IMR-90 (cell line): ENCODE results near the gene MBL2. TPM values are rescaled to one million over a fixed set of nuclear protein-coding genes. Genes with fewer than 3 reads are reported as not detected.

Source experiments
- ATAC-seq: fragments of 200-7000 bp; cut with Tn5 transposase; 2 replicates; pipeline ENCODE4 v1.9.1; 2020; ENCODE audit warnings: low read depth, mild to moderate bottlenecking, moderate library complexity
- BruUV-seq: library from RNA; stranded (reverse); fragments of 400-500 nt; replicated peaks from 2 replicates; lab custom pipeline; 2021; lab: Mats Ljungman, UMichigan
- CTCF ChIA-PET: fragments of 300-600 bp; formaldehyde crosslinking; extraction: SDS; loops from one replicate; lab custom pipeline; 2021; ENCODE audit warnings: antibody characterized with exemption; lab: Yijun Ruan, JAX
- POLR2A ChIA-PET: fragments of 300-600 bp; sonication (Branson Sonifier 250); formaldehyde crosslinking; loops from one replicate; lab custom pipeline; 2022; ENCODE audit warnings: antibody characterized with exemption; ENCODE audit not compliant: unreplicated experiment; lab: Charles Lee
- DNase-seq: peaks from one replicate; pipeline ENCODE4 v3.0.0; 2013
- H2AFZ ChIP-seq: replicated peaks from 2 replicates; pipeline ENCODE3; 2013; ENCODE audit warnings: low read length, mild to moderate bottlenecking; ENCODE audit not compliant: poor library complexity
- H2AK5ac ChIP-seq: 2 replicates; pipeline ENCODE4 v1.6.1; 2013; ENCODE audit warnings: low read depth, low read length, inconsistent platforms
- H2AK9ac ChIP-seq: replicated peaks from 2 replicates; pipeline ENCODE3; 2013; ENCODE audit warnings: mild to moderate bottlenecking, low read depth, low read length, moderate library complexity; ENCODE audit not compliant: poor library complexity
- H2BK120ac ChIP-seq: 2 replicates; pipeline ENCODE4 v1.6.1; 2013; ENCODE audit warnings: low read depth, low read length, inconsistent platforms
- H2BK15ac ChIP-seq: 3 replicates; pipeline ENCODE4 v1.6.1; 2013; ENCODE audit warnings: low read depth, low read length, inconsistent platforms
- H2BK20ac ChIP-seq: 2 replicates; pipeline ENCODE4 v1.6.1; 2013; ENCODE audit warnings: low read depth, mild to moderate bottlenecking, inconsistent platforms, low read length, moderate library complexity
- H2BK5ac ChIP-seq: 2 replicates; pipeline ENCODE4 v1.6.1; 2013; ENCODE audit warnings: mild to moderate bottlenecking, low read depth, low read length, inconsistent platforms; ENCODE audit not compliant: poor library complexity, severe bottlenecking
- H3K14ac ChIP-seq: replicated peaks from 2 replicates; pipeline ENCODE4 v1.6.1; 2013; ENCODE audit warnings: low read depth, low read length, inconsistent platforms
- H3K18ac ChIP-seq: 2 replicates; pipeline ENCODE4 v1.6.1; 2013; ENCODE audit warnings: low read depth, low read length, control low read depth
- H3K23ac ChIP-seq: 2 replicates; pipeline ENCODE4 v1.6.1; 2013; ENCODE audit warnings: low read depth, low read length, inconsistent platforms
- H3K27ac ChIP-seq: 2 replicates; pipeline ENCODE4 v1.5.1; 2013; ENCODE audit warnings: mild to moderate bottlenecking, control low read depth, low read length; ENCODE audit not compliant: insufficient read depth
- H3K27me3 ChIP-seq: 2 replicates; pipeline ENCODE4 v1.6.1; 2013; ENCODE audit warnings: low read length; ENCODE audit not compliant: control insufficient read depth, insufficient read depth
- H3K36me3 ChIP-seq: 2 replicates; pipeline ENCODE4 v1.6.1; 2013; ENCODE audit warnings: low read length, mixed read lengths; ENCODE audit not compliant: control insufficient read depth, insufficient read depth
- H3K4ac ChIP-seq: 2 replicates; pipeline ENCODE4 v1.6.1; 2013; ENCODE audit warnings: low read depth, low read length, inconsistent platforms
- H3K4me1 ChIP-seq: 2 replicates; pipeline ENCODE4 v1.6.1; 2013; ENCODE audit warnings: low read length, mixed read lengths; ENCODE audit not compliant: control insufficient read depth, insufficient read depth
- H3K4me2 ChIP-seq: 2 replicates; pipeline ENCODE4 v1.6.1; 2013; ENCODE audit warnings: low read depth, mild to moderate bottlenecking, control low read depth, low read length, moderate library complexity
- H3K4me3 ChIP-seq: 2 replicates; pipeline ENCODE4 v1.5.1; 2013; ENCODE audit warnings: low read depth, mild to moderate bottlenecking, control low read depth, low read length, moderate library complexity; ENCODE audit not compliant: insufficient read depth
- H3K56ac ChIP-seq: 2 replicates; pipeline ENCODE4 v1.6.1; 2013; ENCODE audit warnings: low read length, inconsistent platforms; ENCODE audit not compliant: insufficient read depth; ENCODE audit errors: extremely low read depth
- H3K79me1 ChIP-seq, 2 experiments: 2 replicates each; pipeline ENCODE4 v1.6.1; 2013; ENCODE audit warnings: low read length in 2 of 2, inconsistent platforms in 1 of 2, low read depth in 1 of 2
- H3K9ac ChIP-seq: 2 replicates; pipeline ENCODE4 v1.6.1; 2013; ENCODE audit warnings: low read depth, low read length, control low read depth
- H3K9me1 ChIP-seq: 2 replicates; pipeline ENCODE4 v1.6.1; 2013; ENCODE audit warnings: low read length, inconsistent platforms; ENCODE audit not compliant: insufficient read depth
- H3K9me3 ChIP-seq: 2 replicates; pipeline ENCODE4 v1.6.1; 2013; ENCODE audit warnings: low read length; ENCODE audit not compliant: control insufficient read depth, insufficient read depth
- H4K20me1 ChIP-seq: 2 replicates; pipeline ENCODE4 v1.6.1; 2013; ENCODE audit warnings: low read length, inconsistent platforms; ENCODE audit not compliant: insufficient read depth
- H4K5ac ChIP-seq: 2 replicates; pipeline ENCODE4 v1.6.1; 2013; ENCODE audit warnings: mild to moderate bottlenecking, low read depth, low read length, control low read depth
- H4K8ac ChIP-seq, 2 experiments: 2 replicates each; pipeline ENCODE4 v1.6.1; 2013; ENCODE audit warnings: low read depth in 2 of 2, low read length in 2 of 2, control low read depth in 1 of 2, inconsistent platforms in 1 of 2
- H4K91ac ChIP-seq: 2 replicates; pipeline ENCODE4 v1.6.1; 2013; ENCODE audit warnings: low read depth, low read length, inconsistent platforms; ENCODE audit not compliant: insufficient read depth
- BHLHE40 ChIP-seq: fragments of 150-350 bp; IDR thresholded peaks from 2 replicates; pipeline ENCODE4 v1.6.1; 2016; ENCODE audit warnings: mild to moderate bottlenecking, low read depth, low read length
- CEBPB ChIP-seq: IDR thresholded peaks from 2 replicates; pipeline ENCODE4 v1.6.1; 2012; ENCODE audit warnings: low read depth, low read length, improper control_type of control experiment
- CHD1 ChIP-seq: IDR thresholded peaks from 2 replicates; pipeline ENCODE4 v1.6.1; 2012; ENCODE audit warnings: low read depth, low read length, improper control_type of control experiment
- FOS ChIP-seq: fragments of 150-350 bp; IDR thresholded peaks from 2 replicates; pipeline ENCODE4 v1.6.1; 2016; ENCODE audit warnings: low read depth, low read length
- MAFK ChIP-seq: IDR thresholded peaks from 2 replicates; pipeline ENCODE4 v1.6.1; 2012; ENCODE audit warnings: low read depth, low read length, improper control_type of control experiment
- MAZ ChIP-seq: IDR thresholded peaks from 2 replicates; pipeline ENCODE4 v1.6.1; 2012; ENCODE audit warnings: low read depth, mild to moderate bottlenecking, low read length, improper control_type of control experiment, moderate library complexity, borderline replicate concordance
- MXI1 ChIP-seq: IDR thresholded peaks from 2 replicates; pipeline ENCODE4 v1.6.1; 2012; ENCODE audit warnings: low read depth, mild to moderate bottlenecking, low read length, moderate library complexity, borderline replicate concordance
- NFE2L2 ChIP-seq: fragments of 150-350 bp; IDR thresholded peaks from 2 replicates; pipeline ENCODE4 v1.6.1; 2016; ENCODE audit warnings: low read depth, mild to moderate bottlenecking, low read length
- POLR2A ChIP-seq: IDR thresholded peaks from 2 replicates; pipeline ENCODE4 v1.6.1; 2012; ENCODE audit warnings: mild to moderate bottlenecking, low read depth, low read length
- RAD21 ChIP-seq: IDR thresholded peaks from 2 replicates; pipeline ENCODE4 v1.6.1; 2012; ENCODE audit warnings: low read length, improper control_type of control experiment
- RCOR1 ChIP-seq: IDR thresholded peaks from 2 replicates; pipeline ENCODE4 v1.6.1; 2012; ENCODE audit warnings: mild to moderate bottlenecking, low read length, improper control_type of control experiment; ENCODE audit not compliant: insufficient replicate concordance
- RFX5 ChIP-seq: IDR thresholded peaks from 2 replicates; pipeline ENCODE4 v1.8.0; 2012; ENCODE audit warnings: low read depth, mild to moderate bottlenecking, low read length, moderate library complexity
- SMC3 ChIP-seq: fragments of 150-350 bp; IDR thresholded peaks from 2 replicates; pipeline ENCODE4 v1.6.1; 2016; ENCODE audit warnings: low read depth, mild to moderate bottlenecking, antibody characterized with exemption, low read length, moderate library complexity
- WGBS, 2 experiments: methylation state at CpG; one replicate each; pipeline versions ENCODE4 v1.1.5 to v1.1.7; 2013; ENCODE audit warnings: missing lambda C conversion rate in 2 of 2; ENCODE audit not compliant: insufficient read length in 1 of 2; ENCODE audit errors: extremely low coverage in 2 of 2; 5-methylcytosine and 5-hydroxymethylcytosine counted together
- dilution Hi-C: fragments of 300-500 bp; cut with HindIII; formaldehyde crosslinking; loops from one replicate; pipeline ENCODE4 v1.14.3; 2018; ENCODE audit warnings: low sequenced_read_pairs; ENCODE audit not compliant: unreplicated experiment
- in situ Hi-C: fragments of 300-500 bp; cut with MboI; formaldehyde crosslinking; loops from 3 replicates; pipeline ENCODE4 v1.14.3; 2019; ENCODE audit warnings: low sequenced_read_pairs, inconsistent platforms, mixed read lengths
- intact Hi-C: fragments of 100-400 bp; cut with micrococcal nuclease; formaldehyde crosslinking; loops from 2 replicates; pipeline ENCODE4 v1.10.0; 2022
- polyA plus RNA-seq, 3 experiments: library from polyadenylated mRNA; depleted of rRNA; stranded (reverse); fragments of >200 nt; gene quantifications; 2 replicates each; pipeline ENCODE4 v1.2.3, GENCODE V29; 2012; ENCODE audit warnings: low replicate concordance in 1 of 3
- total RNA-seq: library from RNA; depleted of rRNA; stranded (reverse); fragments of >200 nt; gene quantifications from 2 replicates; pipeline ENCODE4 v1.2.3, GENCODE V29; 2012
- TF ChIP-seq, protein P1 (sequence below): conservative IDR thresholded peaks from 2 replicates; pipeline ENCODE4 v1.5.1; 2012; ENCODE audit warnings: mild to moderate bottlenecking, low read depth, low read length, improper control_type of control experiment
- TF ChIP-seq, protein P2 (sequence below): fragments of 150-350 bp; IDR thresholded peaks from 2 replicates; pipeline ENCODE4 v1.6.1; 2016; ENCODE audit warnings: low read depth, mild to moderate bottlenecking, low read length, moderate library complexity, borderline replicate concordance
- TF ChIP-seq, protein P3 (sequence below): fragments of 150-350 bp; IDR thresholded peaks from 2 replicates; pipeline ENCODE4 v1.6.1; 2017; ENCODE audit warnings: mild to moderate bottlenecking, antibody characterized with exemption, low read length, low read depth

The MBL2 gene
- total and polyA plus RNA-seq, 2 of the 4 experiments (the other 2 are of a cell fraction), result not detected

DNA sequence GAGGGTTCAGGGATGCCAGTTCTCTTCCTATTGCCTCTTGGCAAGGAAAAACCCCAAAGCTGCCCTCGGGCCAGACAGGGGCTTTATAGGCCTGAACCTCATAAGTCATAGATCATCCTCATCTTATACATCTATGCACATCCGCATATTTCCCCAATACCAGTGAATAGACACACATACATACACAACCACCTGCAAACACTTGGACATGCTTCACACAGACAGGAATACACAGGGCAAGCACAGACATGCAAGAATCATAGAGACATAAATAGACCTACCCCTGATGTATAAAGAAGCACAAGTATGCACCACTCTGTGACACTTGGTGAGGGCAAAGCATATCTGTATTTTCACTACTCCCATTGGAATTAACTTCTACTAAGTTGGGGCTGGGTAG is 30.7 kb downstream of the MBL2 start:
- Histone ChIP-seq H3K18ac (no peak overlapping the region), H3K36me3 (no peaks in the 10 kb centered on the region), H3K9me3 (no peaks in the 10 kb centered on the region), H2BK20ac (no peak overlapping the region), H3K4me2 (no peak overlapping the region), H2BK15ac (no peak overlapping the region), H3K23ac (no peak overlapping the region), H3K4ac (no peak overlapping the region), H4K20me1 (no peaks in the 10 kb centered on the region), H3K9ac (no peak overlapping the region), H3K14ac (no peak overlapping the region), H3K4me3 (no peak overlapping the region), H3K79me1 (no peaks in the 10 kb centered on the region), H2AK9ac (no peak overlapping the region), H4K5ac (no peak overlapping the region), H3K9me1 (no peaks in the 10 kb centered on the region), H2BK120ac (no peak overlapping the region), H3K56ac (no peak overlapping the region), H3K27me3 (no peaks in the 10 kb centered on the region; the same call in none of the 2 replicates), H2AK5ac (no peak overlapping the region), H4K91ac (no peak overlapping the region), H3K27ac (no peak overlapping the region), H2AFZ (no peak overlapping the region), H4K8ac (no peak overlapping the region), H3K4me1 (no peaks in the 10 kb centered on the region), H2BK5ac (no peak overlapping the region)
- ChIA-PET POLR2A (no interaction called here), CTCF (interaction anchor here (1.8 kb wide), 1 partner anchor 38 kb away, joined by 10 read pairs; no protein-coding TSS in a partner anchor)
- no TSS peak for BruUV-seq
- DNase-seq (no peak), ATAC-seq (no peak)
- TF ChIP-seq MAFK (no peak), RAD21 (no peak), MAZ (no peak), CEBPB (no peak), RFX5 (no peak), BHLHE40 (no peak), SMC3 (no peak), POLR2A (no peak), NFE2L2 (no peak), CHD1 (no peak), MXI1 (no peak), RCOR1 (no peak), FOS (no peak)
- TF ChIP-seq, protein P1, sequence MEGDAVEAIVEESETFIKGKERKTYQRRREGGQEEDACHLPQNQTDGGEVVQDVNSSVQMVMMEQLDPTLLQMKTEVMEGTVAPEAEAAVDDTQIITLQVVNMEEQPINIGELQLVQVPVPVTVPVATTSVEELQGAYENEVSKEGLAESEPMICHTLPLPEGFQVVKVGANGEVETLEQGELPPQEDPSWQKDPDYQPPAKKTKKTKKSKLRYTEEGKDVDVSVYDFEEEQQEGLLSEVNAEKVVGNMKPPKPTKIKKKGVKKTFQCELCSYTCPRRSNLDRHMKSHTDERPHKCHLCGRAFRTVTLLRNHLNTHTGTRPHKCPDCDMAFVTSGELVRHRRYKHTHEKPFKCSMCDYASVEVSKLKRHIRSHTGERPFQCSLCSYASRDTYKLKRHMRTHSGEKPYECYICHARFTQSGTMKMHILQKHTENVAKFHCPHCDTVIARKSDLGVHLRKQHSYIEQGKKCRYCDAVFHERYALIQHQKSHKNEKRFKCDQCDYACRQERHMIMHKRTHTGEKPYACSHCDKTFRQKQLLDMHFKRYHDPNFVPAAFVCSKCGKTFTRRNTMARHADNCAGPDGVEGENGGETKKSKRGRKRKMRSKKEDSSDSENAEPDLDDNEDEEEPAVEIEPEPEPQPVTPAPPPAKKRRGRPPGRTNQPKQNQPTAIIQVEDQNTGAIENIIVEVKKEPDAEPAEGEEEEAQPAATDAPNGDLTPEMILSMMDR, result no peak
- TF ChIP-seq, protein P2, sequence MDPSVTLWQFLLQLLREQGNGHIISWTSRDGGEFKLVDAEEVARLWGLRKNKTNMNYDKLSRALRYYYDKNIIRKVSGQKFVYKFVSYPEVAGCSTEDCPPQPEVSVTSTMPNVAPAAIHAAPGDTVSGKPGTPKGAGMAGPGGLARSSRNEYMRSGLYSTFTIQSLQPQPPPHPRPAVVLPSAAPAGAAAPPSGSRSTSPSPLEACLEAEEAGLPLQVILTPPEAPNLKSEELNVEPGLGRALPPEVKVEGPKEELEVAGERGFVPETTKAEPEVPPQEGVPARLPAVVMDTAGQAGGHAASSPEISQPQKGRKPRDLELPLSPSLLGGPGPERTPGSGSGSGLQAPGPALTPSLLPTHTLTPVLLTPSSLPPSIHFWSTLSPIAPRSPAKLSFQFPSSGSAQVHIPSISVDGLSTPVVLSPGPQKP, result no peak
- TF ChIP-seq, protein P3, sequence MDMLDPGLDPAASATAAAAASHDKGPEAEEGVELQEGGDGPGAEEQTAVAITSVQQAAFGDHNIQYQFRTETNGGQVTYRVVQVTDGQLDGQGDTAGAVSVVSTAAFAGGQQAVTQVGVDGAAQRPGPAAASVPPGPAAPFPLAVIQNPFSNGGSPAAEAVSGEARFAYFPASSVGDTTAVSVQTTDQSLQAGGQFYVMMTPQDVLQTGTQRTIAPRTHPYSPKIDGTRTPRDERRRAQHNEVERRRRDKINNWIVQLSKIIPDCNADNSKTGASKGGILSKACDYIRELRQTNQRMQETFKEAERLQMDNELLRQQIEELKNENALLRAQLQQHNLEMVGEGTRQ, result no peak
- in situ Hi-C loops (loop anchor here (5.0 kb wide), 1 partner anchor 40 kb away; no protein-coding TSS in a partner anchor), intact Hi-C loops (loop anchor here (1.0 kb wide), 1 partner anchor 38 kb away; no protein-coding TSS in a partner anchor), dilution Hi-C loops (no loop called here)
- WGBS, 2 experiments, result no CpG with 5 or more reads among the region's 2 CpGs
